Measurements from ENCODE around the gene LRRC26. TPM values are rescaled to one million over a fixed set of nuclear protein-coding genes. Genes with fewer than 3 reads are reported as not detected.

The LRRC26 gene
- total and polyA plus RNA-seq, 8 donors = 1.00 to 440 (median 5.7) TPM; not detected in 2

DNA sequence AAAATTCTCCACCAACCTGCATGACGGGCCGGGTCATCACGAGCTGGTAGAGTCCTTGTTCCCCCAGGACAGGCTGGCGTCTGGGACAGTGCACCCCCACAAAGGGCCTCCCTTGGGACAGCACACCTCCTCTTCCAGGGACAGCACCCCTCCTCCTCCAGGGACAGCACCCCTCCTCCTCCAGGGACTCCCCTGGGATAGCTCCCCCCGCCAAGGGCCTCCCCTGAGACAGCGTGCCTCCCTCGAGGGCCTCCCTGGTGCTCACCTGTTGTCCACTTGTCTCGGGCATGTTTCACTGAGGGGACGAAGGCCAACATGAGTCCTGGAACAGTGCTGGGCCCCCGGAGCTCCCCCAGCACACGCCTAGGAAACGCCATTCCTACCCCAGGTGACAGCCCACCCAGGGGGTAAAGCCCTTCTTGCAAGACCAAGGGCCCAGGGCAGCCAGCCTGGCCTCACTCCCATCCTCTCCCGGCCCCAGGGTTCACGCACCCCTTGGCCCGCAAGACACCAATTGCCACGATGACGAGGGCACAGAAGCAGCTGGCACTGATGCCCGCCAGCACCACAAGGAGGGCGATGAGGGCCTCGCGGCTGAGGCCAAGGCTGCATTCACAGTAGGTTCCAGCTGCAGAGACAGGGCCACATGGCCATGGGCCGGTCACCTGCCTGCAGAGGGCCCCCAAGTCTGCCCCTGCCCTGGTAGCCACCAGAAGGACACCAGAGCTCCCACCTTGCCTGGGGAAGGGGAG lies 1.5 kb upstream of the LRRC26 start:
- Histone ChIP-seq H3K4me1 (peaks cover 53 to 94% (median 74%) of the 10 kb centered on the region in 4 donors), H3K9me3 (no peaks in the 10 kb centered on the region), H3K36me3 (no peaks in the 10 kb centered on the region), H3K4me3 (no peak overlapping the region), H3K27me3 (peaks cover 11 to 84% (median 67%) of the 10 kb centered on the region in 3 donors), H3K27ac (peak overlapping the region in 1 of 5 donors; percentile 1)
- no peak for DNase-seq
- intact Hi-C loops (cut with DNase I; ENCODE audit: low total_unique reads) = no loop called here
- TF ChIP-seq EP300 (IDR thresholded peaks at IDR 0.05) = no peak
- TF ChIP-seq POLR2A (IDR thresholded peaks at IDR 0.05) = no peak
- TF ChIP-seq, protein P1, sequence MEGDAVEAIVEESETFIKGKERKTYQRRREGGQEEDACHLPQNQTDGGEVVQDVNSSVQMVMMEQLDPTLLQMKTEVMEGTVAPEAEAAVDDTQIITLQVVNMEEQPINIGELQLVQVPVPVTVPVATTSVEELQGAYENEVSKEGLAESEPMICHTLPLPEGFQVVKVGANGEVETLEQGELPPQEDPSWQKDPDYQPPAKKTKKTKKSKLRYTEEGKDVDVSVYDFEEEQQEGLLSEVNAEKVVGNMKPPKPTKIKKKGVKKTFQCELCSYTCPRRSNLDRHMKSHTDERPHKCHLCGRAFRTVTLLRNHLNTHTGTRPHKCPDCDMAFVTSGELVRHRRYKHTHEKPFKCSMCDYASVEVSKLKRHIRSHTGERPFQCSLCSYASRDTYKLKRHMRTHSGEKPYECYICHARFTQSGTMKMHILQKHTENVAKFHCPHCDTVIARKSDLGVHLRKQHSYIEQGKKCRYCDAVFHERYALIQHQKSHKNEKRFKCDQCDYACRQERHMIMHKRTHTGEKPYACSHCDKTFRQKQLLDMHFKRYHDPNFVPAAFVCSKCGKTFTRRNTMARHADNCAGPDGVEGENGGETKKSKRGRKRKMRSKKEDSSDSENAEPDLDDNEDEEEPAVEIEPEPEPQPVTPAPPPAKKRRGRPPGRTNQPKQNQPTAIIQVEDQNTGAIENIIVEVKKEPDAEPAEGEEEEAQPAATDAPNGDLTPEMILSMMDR (IDR thresholded peaks at IDR 0.05) = no peak
- TF ChIP-seq POLR2AphosphoS5 (IDR thresholded peaks at IDR 0.05) = no peak
- 83 to 89% (median 87%) methylated on average over 16 to 22 of the region's 22 CpGs for WGBS, 5 donors

DNA sequence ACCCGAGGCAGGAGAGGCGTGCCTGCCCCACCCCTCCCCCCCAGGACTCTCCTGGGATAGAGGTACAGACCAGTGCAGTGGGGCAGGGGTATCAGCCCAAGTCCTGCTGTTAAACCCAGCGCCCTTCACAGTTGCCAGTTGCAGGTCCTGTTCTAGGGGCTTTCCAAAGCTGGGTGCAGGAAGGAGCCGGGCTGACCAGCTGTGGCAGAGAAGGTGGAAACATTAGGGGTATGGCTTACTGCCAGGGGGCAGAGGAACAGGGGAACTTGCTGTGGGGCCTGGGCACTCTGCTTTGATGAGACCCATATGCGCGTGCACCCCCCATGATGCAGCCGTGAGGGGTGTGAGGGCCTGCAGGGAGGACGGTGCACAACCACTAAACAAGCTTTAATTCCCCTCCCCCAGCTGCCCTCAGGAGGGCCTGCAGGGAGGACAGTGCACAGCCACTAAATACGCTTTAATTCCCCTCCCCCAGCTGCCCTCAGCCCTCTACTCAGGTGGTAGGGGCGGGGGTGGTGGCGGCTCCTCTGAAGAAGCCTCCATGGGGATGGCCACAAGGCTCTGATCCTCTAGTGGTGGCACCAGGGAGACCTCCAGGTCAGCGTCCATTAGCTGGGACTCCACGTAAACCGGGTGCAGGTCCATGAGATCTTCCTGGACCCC lies 766 bp upstream of the LRRC26 start:
- H3K27ac ChIP-seq = peak overlapping the region in 1 of 5 donors; percentile 1
- 47 to 69% (median 58%) methylated on average over 3 to 14 of the region's 14 CpGs for WGBS, 5 donors
- H3K27me3 ChIP-seq = peaks cover 13 to 91% (median 74%) of the 10 kb centered on the region in 3 donors

DNA sequence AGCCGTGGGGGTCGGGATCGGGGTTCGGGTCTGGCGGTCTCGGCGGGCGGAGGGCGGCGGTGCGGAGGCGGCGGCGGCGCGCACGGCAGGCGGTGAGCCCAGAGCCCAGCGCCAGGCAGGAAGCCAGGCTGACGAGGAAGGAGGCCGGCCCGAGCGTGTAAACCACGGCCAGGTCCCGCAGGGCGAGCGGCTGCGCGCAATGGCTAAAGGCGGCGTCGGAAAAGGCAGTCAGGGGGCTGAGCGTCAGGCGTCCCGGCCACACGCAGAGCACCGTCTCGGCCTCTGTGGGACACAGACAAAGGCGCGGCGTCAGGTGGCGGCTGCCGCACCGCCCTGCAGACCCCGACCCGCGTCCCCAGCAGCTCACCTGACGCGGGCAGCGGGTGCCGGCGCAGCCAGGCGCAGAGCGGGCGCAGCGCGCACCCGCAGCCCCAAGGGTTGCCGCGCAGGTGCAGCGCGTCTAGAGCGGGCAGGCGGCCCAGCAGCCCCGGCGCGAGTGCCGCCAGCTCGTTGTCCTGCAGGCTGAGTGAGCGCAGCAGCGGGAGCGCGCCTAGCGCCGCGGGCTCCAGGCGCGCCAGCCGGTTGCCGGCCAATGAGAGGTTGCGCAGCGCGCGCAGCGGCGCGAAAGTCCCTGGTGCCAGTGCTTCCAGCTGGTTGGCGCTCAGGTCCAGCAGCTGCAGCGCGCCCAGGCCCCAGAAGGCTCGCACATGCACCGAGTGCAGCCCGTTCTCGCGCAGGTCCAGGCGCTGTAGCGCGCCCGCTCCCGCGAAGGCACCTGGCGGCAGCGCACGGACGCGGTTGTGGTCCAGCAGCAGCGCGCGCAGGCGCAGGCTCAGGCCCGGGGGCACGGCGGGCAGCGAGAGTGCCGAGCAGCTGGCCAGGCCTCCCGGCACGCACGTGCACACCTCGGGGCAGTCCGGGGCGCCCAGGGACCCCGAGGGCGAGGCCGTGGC lies 671 bp downstream of the LRRC26 start:
- intact Hi-C loops (cut with DNase I; ENCODE audit: low total_unique reads) = no loop called here
- peak; percentile 73 to 86 for DNase-seq
- Histone ChIP-seq H3K27ac (peak overlapping the region; percentile 18 to 74 (median 25)), H3K36me3 (no peaks in the 10 kb centered on the region), H3K27me3 (peaks cover 28 to 100% (median 88%) of the 10 kb centered on the region in 3 donors), H3K4me1 (peaks cover 43 to 76% (median 55%) of the 10 kb centered on the region in 4 donors), H3K9me3 (no peaks in the 10 kb centered on the region), H3K4me3 (peak overlapping the region; percentile 42 to 56 (median 46))
- 0 to 3% (median 1%) methylated on average over 20 to 124 of the region's 124 CpGs for WGBS, 5 donors
- TF ChIP-seq EP300 (IDR thresholded peaks at IDR 0.05) (no peak), POLR2A (IDR thresholded peaks at IDR 0.05) (no peak), POLR2AphosphoS5 (IDR thresholded peaks at IDR 0.05) (peak in 1 of 3 donors; percentile 41)
- TF ChIP-seq, protein P1 (IDR thresholded peaks at IDR 0.05) = no peak

More for the DNA sequence above, 766 bp upstream of the LRRC26 start:
- no peak for DNase-seq
- no peak for TF ChIP-seq POLR2A (IDR thresholded peaks at IDR 0.05)
- TF ChIP-seq, protein P1 (IDR thresholded peaks at IDR 0.05) = no peak
- no peak for TF ChIP-seq POLR2AphosphoS5 (IDR thresholded peaks at IDR 0.05)
- no peak overlapping the region for H3K4me3 ChIP-seq
- intact Hi-C loops (cut with DNase I; ENCODE audit: low total_unique reads) = no loop called here
- H3K4me1 ChIP-seq = peaks cover 53 to 91% (median 70%) of the 10 kb centered on the region in 4 donors
- H3K36me3 ChIP-seq = no peaks in the 10 kb centered on the region
- H3K9me3 ChIP-seq = no peaks in the 10 kb centered on the region

DNA sequence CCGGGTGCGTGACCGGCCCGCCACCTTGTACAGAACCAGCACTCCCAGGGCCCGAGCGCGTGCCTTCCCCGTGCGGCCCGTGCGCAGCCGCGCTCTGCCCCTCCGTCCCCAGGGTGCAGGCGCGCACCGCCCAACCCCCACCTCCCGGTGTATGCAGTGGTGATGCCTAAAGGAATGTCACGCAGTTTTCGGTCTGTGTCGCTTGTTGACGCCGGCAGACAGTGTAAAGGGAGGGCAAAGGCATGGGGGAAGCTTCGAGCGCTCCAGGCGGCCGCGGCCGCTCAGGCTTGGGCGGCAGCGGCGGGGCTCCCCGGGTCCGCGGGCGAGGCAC lies 1.3 kb downstream of the LRRC26 start:
- WGBS, 5 donors = 0 to 2% (median 0%) methylated on average over 16 to 36 of the region's 36 CpGs
- Histone ChIP-seq H3K4me1 (peaks cover 43 to 70% (median 51%) of the 10 kb centered on the region in 4 donors), H3K4me3 (peak overlapping the region; percentile 42 to 56 (median 46)), H3K36me3 (no peaks in the 10 kb centered on the region), H3K9me3 (no peaks in the 10 kb centered on the region), H3K27me3 (peaks cover 28 to 100% (median 94%) of the 10 kb centered on the region in 3 donors), H3K27ac (peak overlapping the region in 2 of 5 donors; percentile 66 to 74)
- intact Hi-C loops (cut with DNase I; ENCODE audit: low total_unique reads) = no loop called here
- TF ChIP-seq, protein P1 (IDR thresholded peaks at IDR 0.05) = no peak
- TF ChIP-seq POLR2A (IDR thresholded peaks at IDR 0.05) (no peak), POLR2AphosphoS5 (IDR thresholded peaks at IDR 0.05) (no peak), EP300 (IDR thresholded peaks at IDR 0.05) (no peak)
- peak in 1 of 2 donors; percentile 45 for DNase-seq

Data from stomach (tissue), 9 donors.